Measurements from ENCODE around the gene MAP2K5. TPM values are rescaled to one million over a fixed set of nuclear protein-coding genes. Genes with fewer than 3 reads are reported as not detected.

The MAP2K5 gene
- polyA plus RNA-seq, 1 donor from 2014 or later: 12.1 TPM

DNA sequence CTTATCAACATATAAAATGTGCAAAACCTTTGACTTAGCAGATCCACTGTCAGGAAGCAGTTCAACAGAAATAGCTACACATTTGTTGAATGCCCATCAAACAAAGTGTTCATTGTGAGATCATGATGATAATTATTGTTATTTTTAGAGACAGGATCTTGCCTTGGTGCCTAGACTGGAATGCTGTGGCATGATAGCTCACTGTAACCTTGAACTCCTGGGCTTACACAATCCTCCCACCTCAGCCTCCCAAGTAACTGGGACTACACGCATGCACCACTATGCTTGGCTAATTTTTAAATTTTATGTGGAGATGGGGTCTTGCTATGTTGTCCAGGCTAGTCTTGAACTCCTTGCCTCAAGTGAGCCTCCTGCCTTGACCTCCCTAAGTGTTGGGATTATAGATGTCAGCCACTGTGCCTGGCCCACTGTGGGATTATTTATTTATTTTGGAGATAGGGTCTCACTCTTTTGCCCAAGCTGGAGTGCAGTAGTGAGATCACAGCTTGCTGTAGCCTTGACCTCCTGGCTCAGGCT is 8.8 kb downstream of the MAP2K5 start:
- Histone ChIP-seq H3K9me2 (ENCODE audit: insufficient read depth, low read length) (no peaks in the 10 kb centered on the region), H4K20me1 (ENCODE audit: insufficient read depth) (no peaks in the 10 kb centered on the region), H3K27ac (ENCODE audit: low read length) (no peak overlapping the region), H3F3A (ENCODE audit: insufficient read depth, low read length, poor library complexity, severe bottlenecking) (no peaks in the 10 kb centered on the region), H3K9me3 (ENCODE audit: low read length) (no peaks in the 10 kb centered on the region), H2AFZ (ENCODE audit: low read depth, low read length) (no peak overlapping the region), H3K4me3 (ENCODE audit: low read length) (no peak overlapping the region), H3K27me3 (ENCODE audit: insufficient read depth, low read depth, low read length) (no peaks in the 10 kb centered on the region), H3K36me3 (ENCODE audit: insufficient read depth, low read length) (no peaks in the 10 kb centered on the region), H3K4me2 (ENCODE audit: low read length) (no peak overlapping the region), H3K79me2 (replicated peaks; ENCODE audit: insufficient read depth, low read length) (peaks cover 16% of the 10 kb centered on the region), H3K9ac (ENCODE audit: low read length) (no peak overlapping the region)
- TF ChIP-seq, protein P1, sequence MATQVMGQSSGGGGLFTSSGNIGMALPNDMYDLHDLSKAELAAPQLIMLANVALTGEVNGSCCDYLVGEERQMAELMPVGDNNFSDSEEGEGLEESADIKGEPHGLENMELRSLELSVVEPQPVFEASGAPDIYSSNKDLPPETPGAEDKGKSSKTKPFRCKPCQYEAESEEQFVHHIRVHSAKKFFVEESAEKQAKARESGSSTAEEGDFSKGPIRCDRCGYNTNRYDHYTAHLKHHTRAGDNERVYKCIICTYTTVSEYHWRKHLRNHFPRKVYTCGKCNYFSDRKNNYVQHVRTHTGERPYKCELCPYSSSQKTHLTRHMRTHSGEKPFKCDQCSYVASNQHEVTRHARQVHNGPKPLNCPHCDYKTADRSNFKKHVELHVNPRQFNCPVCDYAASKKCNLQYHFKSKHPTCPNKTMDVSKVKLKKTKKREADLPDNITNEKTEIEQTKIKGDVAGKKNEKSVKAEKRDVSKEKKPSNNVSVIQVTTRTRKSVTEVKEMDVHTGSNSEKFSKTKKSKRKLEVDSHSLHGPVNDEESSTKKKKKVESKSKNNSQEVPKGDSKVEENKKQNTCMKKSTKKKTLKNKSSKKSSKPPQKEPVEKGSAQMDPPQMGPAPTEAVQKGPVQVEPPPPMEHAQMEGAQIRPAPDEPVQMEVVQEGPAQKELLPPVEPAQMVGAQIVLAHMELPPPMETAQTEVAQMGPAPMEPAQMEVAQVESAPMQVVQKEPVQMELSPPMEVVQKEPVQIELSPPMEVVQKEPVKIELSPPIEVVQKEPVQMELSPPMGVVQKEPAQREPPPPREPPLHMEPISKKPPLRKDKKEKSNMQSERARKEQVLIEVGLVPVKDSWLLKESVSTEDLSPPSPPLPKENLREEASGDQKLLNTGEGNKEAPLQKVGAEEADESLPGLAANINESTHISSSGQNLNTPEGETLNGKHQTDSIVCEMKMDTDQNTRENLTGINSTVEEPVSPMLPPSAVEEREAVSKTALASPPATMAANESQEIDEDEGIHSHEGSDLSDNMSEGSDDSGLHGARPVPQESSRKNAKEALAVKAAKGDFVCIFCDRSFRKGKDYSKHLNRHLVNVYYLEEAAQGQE (IDR thresholded peaks at IDR 0.05; ENCODE audit: borderline replicate concordance): no peak
- no peak for TF ChIP-seq POLR2AphosphoS5 (IDR thresholded peaks at IDR 0.05)
- no peak for TF ChIP-seq MXI1 (conservative IDR thresholded peaks at IDR 0.05; ENCODE audit: poor library complexity, severe bottlenecking)
- TF ChIP-seq, protein P2, sequence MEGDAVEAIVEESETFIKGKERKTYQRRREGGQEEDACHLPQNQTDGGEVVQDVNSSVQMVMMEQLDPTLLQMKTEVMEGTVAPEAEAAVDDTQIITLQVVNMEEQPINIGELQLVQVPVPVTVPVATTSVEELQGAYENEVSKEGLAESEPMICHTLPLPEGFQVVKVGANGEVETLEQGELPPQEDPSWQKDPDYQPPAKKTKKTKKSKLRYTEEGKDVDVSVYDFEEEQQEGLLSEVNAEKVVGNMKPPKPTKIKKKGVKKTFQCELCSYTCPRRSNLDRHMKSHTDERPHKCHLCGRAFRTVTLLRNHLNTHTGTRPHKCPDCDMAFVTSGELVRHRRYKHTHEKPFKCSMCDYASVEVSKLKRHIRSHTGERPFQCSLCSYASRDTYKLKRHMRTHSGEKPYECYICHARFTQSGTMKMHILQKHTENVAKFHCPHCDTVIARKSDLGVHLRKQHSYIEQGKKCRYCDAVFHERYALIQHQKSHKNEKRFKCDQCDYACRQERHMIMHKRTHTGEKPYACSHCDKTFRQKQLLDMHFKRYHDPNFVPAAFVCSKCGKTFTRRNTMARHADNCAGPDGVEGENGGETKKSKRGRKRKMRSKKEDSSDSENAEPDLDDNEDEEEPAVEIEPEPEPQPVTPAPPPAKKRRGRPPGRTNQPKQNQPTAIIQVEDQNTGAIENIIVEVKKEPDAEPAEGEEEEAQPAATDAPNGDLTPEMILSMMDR (IDR thresholded peaks at IDR 0.05; ENCODE audit: poor library complexity, severe bottlenecking): no peak
- no peak for TF ChIP-seq SMC3 (conservative IDR thresholded peaks at IDR 0.05; ENCODE audit: poor library complexity)
- TF ChIP-seq TAF1 (IDR thresholded peaks at IDR 0.05; ENCODE audit: low read depth): no peak
- no peak for TF ChIP-seq EZH2 (IDR thresholded peaks at IDR 0.05; ENCODE audit: borderline replicate concordance, insufficient read depth, low read length, poor library complexity, severe bottlenecking)
- no peak for TF ChIP-seq EP300 (conservative IDR thresholded peaks at IDR 0.05; ENCODE audit: poor library complexity, severe bottlenecking)
- TF ChIP-seq RAD21 (conservative IDR thresholded peaks at IDR 0.05): no peak

DNA sequence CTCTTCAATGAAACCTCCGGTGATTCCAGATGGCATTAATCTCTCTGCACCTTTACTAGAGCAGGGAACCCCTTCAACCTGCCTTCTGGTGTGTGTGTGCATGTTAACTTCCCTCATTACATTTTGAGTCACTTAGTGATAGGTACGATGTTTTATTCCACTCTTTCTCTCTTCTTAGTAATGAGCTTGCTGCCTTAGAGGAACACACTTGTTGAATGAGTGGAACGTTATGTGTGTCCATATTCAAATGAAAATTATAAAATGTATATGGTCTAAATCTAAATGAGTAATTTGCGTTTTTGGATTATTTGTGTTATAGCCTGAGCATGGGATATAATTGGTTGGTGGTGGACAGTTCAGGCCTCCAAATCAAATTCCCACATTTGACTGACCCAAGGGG is 12.1 kb downstream of the MAP2K5 start:
- H2AFZ ChIP-seq (ENCODE audit: low read depth, low read length): no peak overlapping the region
- TF ChIP-seq SMC3 (conservative IDR thresholded peaks at IDR 0.05; ENCODE audit: poor library complexity) (no peak), RAD21 (conservative IDR thresholded peaks at IDR 0.05) (no peak), EP300 (conservative IDR thresholded peaks at IDR 0.05; ENCODE audit: poor library complexity, severe bottlenecking) (no peak), EZH2 (IDR thresholded peaks at IDR 0.05; ENCODE audit: borderline replicate concordance, insufficient read depth, low read length, poor library complexity, severe bottlenecking) (no peak), TAF1 (IDR thresholded peaks at IDR 0.05; ENCODE audit: low read depth) (no peak)
- TF ChIP-seq, protein P1 (IDR thresholded peaks at IDR 0.05; ENCODE audit: borderline replicate concordance): no peak
- TF ChIP-seq, protein P2 (IDR thresholded peaks at IDR 0.05; ENCODE audit: poor library complexity, severe bottlenecking): no peak
- no peak overlapping the region for H3K9ac ChIP-seq (ENCODE audit: low read length)
- H3K36me3 ChIP-seq (ENCODE audit: insufficient read depth, low read length): peaks cover 4% of the 10 kb centered on the region
- no peak overlapping the region for H3K4me3 ChIP-seq (ENCODE audit: low read length)
- peaks cover 16% of the 10 kb centered on the region for H3K79me2 ChIP-seq (replicated peaks; ENCODE audit: insufficient read depth, low read length)
- no peaks in the 10 kb centered on the region for H4K20me1 ChIP-seq (ENCODE audit: insufficient read depth)
- H3F3A ChIP-seq (ENCODE audit: insufficient read depth, low read length, poor library complexity, severe bottlenecking): no peaks in the 10 kb centered on the region
- H3K27me3 ChIP-seq (ENCODE audit: insufficient read depth, low read depth, low read length): no peaks in the 10 kb centered on the region
- no peak overlapping the region for H3K4me2 ChIP-seq (ENCODE audit: low read length)
- H3K27ac ChIP-seq (ENCODE audit: low read length): no peak overlapping the region
- H3K9me3 ChIP-seq (ENCODE audit: low read length): peaks cover 6% of the 10 kb centered on the region
- H3K9me2 ChIP-seq (ENCODE audit: insufficient read depth, low read length): no peaks in the 10 kb centered on the region
